A673 (cell line): ENCODE results near the gene ITGA1. TPM values are rescaled to one million over a fixed set of nuclear protein-coding genes. Genes with fewer than 3 reads are reported as not detected.

Source experiments
- BruUV-seq: library from RNA; stranded (reverse); fragments of 400-500 nt; replicated peaks from 2 replicates; lab custom pipeline; 2021; lab: Mats Ljungman, UMichigan
- CTCF ChIA-PET: fragments of 300-600 bp; sonication (Branson Sonifier 250); formaldehyde crosslinking; loops from one replicate; lab custom pipeline; 2022; ENCODE audit warnings: antibody characterized with exemption; lab: Charles Lee
- POLR2A ChIA-PET: fragments of 300-600 bp; sonication (Branson Sonifier 250); formaldehyde crosslinking; loops from one replicate; lab custom pipeline; 2022; ENCODE audit warnings: antibody characterized with exemption; ENCODE audit not compliant: low non-redundant PET; lab: Charles Lee
- DNase-seq: peaks from one replicate; pipeline ENCODE4 v3.0.0-alpha.2; 2015; ENCODE audit warnings: low spot score
- H3K27ac ChIP-seq: fragments of 200-600 bp; sonication (generic); 2 replicates; pipeline ENCODE4 v1.5.1; 2016; ENCODE audit warnings: mixed run types, low read depth, mild to moderate bottlenecking, mixed read lengths, antibody characterized with exemption, low read length; ENCODE audit not compliant: poor library complexity, severe bottlenecking
- H3K27me3 ChIP-seq: fragments of 200-600 bp; sonication (generic); replicated peaks from 2 replicates; pipeline ENCODE4 v1.6.1; 2017; ENCODE audit warnings: mixed run types, low read depth, mild to moderate bottlenecking, mixed read lengths, antibody characterized with exemption, low read length; ENCODE audit not compliant: insufficient read depth, poor library complexity
- H3K36me3 ChIP-seq: fragments of 200-600 bp; sonication (generic); 2 replicates; pipeline ENCODE4 v1.6.1; 2016; ENCODE audit warnings: mixed run types, mild to moderate bottlenecking, mixed read lengths, antibody characterized with exemption, low read length; ENCODE audit not compliant: insufficient read depth, poor library complexity, severe bottlenecking
- H3K4me1 ChIP-seq: fragments of 200-600 bp; sonication (generic); 2 replicates; pipeline ENCODE4 v1.6.1; 2017; ENCODE audit warnings: mixed run types, mild to moderate bottlenecking, mixed read lengths, antibody characterized with exemption, low read length; ENCODE audit not compliant: insufficient read depth, poor library complexity, severe bottlenecking
- H3K4me3 ChIP-seq: fragments of 200-600 bp; sonication (generic); 2 replicates; pipeline ENCODE4 v1.5.1; 2016; ENCODE audit warnings: low read depth, mixed run types, mild to moderate bottlenecking, mixed read lengths, low read length; ENCODE audit not compliant: poor library complexity, severe bottlenecking
- H3K9me3 ChIP-seq: fragments of 200-600 bp; sonication (generic); 2 replicates; pipeline ENCODE4 v1.6.1; 2016; ENCODE audit warnings: mixed run types, low read depth, mild to moderate bottlenecking, mixed read lengths, antibody characterized with exemption, low read length; ENCODE audit not compliant: poor library complexity, severe bottlenecking
- CTCF ChIP-seq: fragments of 300-800, 200-600 bp; sonication (generic); conservative IDR thresholded peaks from 2 replicates; pipeline ENCODE4 v1.5.1; 2017; ENCODE audit warnings: low read depth, mild to moderate bottlenecking, antibody characterized with exemption, low read length, moderate library complexity, mixed read lengths
- EZH2 ChIP-seq: fragments of 200-600 bp; sonication (generic); IDR thresholded peaks from 2 replicates; pipeline ENCODE4 v1.6.1; 2017; ENCODE audit warnings: borderline replicate concordance, low read depth, mild to moderate bottlenecking, mixed read lengths, antibody characterized with exemption, low read length; ENCODE audit not compliant: poor library complexity, severe bottlenecking
- intact Hi-C: fragments of 100-400 bp; cut with micrococcal nuclease; formaldehyde crosslinking; loops from one replicate; pipeline ENCODE4 v1.10.0; 2022; ENCODE audit not compliant: unreplicated experiment
- total RNA-seq: library from RNA; stranded (reverse); gene quantifications from 2 replicates; pipeline ENCODE4 v1.2.3, GENCODE V29; 2021

The ITGA1 gene
- total RNA-seq, 1 experiment from 2014 or later = 8.1 TPM

GRCh38 chr5:52767217-52767743 lies 20.4 kb upstream of the ITGA1 start:
- H3K36me3 ChIP-seq = no peaks in the 10 kb centered on the region
- ChIA-PET CTCF (no interaction called here), POLR2A (no interaction called here)
- no peak for DNase-seq
- TF ChIP-seq CTCF (no peak), EZH2 (no peak)
- no peaks in the 10 kb centered on the region for H3K9me3 ChIP-seq
- no peaks in the 10 kb centered on the region for H3K4me1 ChIP-seq
- H3K4me3 ChIP-seq = no peak overlapping the region
- no TSS peak for BruUV-seq
- no peaks in the 10 kb centered on the region for H3K27me3 ChIP-seq
- no peak overlapping the region for H3K27ac ChIP-seq
- intact Hi-C loops = loop anchor here (5.0 kb wide), 1 partner anchor 75 kb away; no protein-coding TSS in a partner anchor

- intact Hi-C loops = loop anchor here (5.0 kb wide), 1 partner anchor 76 kb away; no protein-coding TSS in a partner anchor
- ChIA-PET POLR2A (no interaction called here), CTCF (no interaction called here)
- H3K27me3 ChIP-seq = no peaks in the 10 kb centered on the region
- TF ChIP-seq CTCF (no peak), EZH2 (no peak)
- H3K4me3 ChIP-seq = no peak overlapping the region
- H3K36me3 ChIP-seq = no peaks in the 10 kb centered on the region
- no peak overlapping the region for H3K27ac ChIP-seq
- DNase-seq = no peak
- no peaks in the 10 kb centered on the region for H3K4me1 ChIP-seq
- no peaks in the 10 kb centered on the region for H3K9me3 ChIP-seq
- BruUV-seq = no TSS peak
Observed at GRCh38 chr5:52767766-52768480, 19.8 kb upstream of the ITGA1 start.

- ChIA-PET POLR2A (no interaction called here), CTCF (no interaction called here)
- TF ChIP-seq CTCF (no peak), EZH2 (no peak)
- BruUV-seq = no TSS peak
- no peaks in the 10 kb centered on the region for H3K9me3 ChIP-seq
- no peak overlapping the region for H3K27ac ChIP-seq
- no peaks in the 10 kb centered on the region for H3K27me3 ChIP-seq
- H3K4me1 ChIP-seq = no peaks in the 10 kb centered on the region
- no peaks in the 10 kb centered on the region for H3K36me3 ChIP-seq
- intact Hi-C loops = loop anchor here (5.0 kb wide), 1 partner anchor 77 kb away; no protein-coding TSS in a partner anchor
- no peak overlapping the region for H3K4me3 ChIP-seq
- no peak for DNase-seq
Observed at GRCh38 chr5:52769061-52769460, 18.7 kb upstream of the ITGA1 start.
